CD4-positive, alpha-beta T cell treated with Interferon alpha-2 for 1 hour (primary cell): ENCODE results near the gene EPHB1.

Experiments
- DNase-seq, 2 donors: peaks; one replicate each; pipeline ENCODE4 v3.0.0-alpha.2; 2020 to 2022

Gene EPHB1

GRCh38 chr3:134852893-134853351, 57.9 kb downstream of the EPHB1 start:
- peak in 1 of 2 donors; percentile 44 for DNase-seq

DNA sequence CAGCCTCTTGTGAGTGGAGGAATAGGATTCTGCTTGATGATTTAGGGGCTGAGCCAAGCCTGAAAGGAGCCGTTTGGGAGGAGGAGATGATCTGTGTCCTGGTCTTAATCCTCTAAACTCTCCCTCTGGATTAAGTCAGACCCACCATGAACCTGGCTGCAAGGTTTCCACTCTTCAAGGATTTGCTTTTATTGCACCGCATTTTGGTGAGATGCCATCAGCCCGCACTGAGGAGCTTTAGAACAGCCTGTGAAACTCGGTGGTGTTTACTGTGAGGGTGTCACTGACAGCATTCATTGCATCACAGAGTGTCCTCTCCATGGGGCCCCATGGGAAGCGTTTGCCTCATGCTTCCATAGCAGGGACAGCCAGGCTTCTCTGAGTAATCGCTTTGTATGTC, 59.2 kb downstream of the EPHB1 start:
- DNase-seq, result no peak

- no peak for DNase-seq
Measured at GRCh38 chr3:134857356-134857755, 62.3 kb downstream of the EPHB1 start.

- no peak for DNase-seq
Measured at GRCh38 chr3:134857776-134858362, 62.8 kb downstream of the EPHB1 start.

DNA sequence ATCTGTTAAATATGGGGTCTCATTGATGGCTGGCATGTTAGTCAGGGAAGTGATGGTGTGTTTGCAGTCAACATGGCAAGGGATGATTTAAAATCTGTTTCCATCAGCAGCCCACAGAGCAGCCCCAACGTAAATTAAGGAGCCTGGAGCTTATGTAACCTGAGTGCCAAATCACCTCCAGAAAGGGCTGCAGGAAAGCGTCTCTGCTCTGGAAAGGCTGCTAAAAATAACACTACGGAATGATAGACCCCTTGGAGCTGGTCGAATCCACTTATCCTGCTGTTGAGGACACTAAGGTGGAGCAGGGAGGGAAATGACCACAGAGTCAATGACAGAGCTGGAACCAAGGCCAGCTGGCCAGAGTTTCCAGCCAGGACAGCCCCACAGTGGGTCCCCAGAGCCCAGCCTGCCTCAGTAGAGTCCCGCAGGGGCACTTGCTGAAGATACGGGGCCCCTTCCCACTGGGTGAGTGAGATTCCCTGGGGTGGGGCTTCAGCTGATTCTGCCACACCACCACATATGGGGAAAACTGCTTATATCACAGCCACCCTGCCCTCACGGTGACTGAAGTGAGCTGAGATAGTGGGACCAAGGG, 63.5 kb downstream of the EPHB1 start:
- DNase-seq, result no peak

GRCh38 chr3:134859341-134859740, 64.3 kb downstream of the EPHB1 start:
- no peak for DNase-seq

DNA sequence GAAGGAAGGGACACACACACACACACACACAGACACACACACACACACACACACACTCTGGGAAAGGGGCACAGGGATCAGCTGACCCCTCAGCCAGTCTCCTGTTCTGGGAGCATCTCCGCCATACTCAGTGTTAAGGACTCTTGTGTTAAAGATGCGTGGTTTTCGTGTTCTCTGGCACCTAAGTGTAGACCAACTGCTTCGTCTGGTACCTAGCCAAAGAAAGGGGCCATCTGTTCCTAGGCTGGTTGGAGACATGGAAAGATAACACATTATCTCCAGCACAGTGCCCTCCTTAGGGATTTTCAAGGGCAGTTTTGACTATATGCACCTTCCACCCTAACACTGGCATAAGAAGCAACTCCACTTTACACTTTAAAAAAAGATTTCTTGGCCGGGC, 65.1 kb downstream of the EPHB1 start:
- DNase-seq, result no peak

GRCh38 chr3:134863915-134864314, 68.9 kb downstream of the EPHB1 start:
- DNase-seq, result no peak

DNA sequence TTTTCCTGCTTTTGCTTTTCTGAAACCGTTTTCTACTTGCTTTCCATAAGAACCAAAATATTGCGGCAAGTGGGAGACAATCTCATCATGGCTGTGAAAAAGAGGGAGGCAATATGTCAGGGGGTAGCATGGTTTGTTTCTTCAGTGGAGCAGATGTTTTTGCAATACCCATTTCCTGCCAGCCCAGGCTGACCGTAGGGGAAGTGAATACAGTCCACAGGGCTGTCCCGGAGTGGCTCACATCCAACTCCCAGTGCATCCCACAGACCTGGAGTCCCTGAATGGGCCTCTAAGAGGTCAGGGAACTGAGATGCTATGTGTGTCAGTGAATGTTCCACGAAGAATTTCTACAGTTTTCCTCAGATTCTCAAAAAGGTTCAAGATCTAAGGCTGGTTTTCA, 69.6 kb downstream of the EPHB1 start:
- no peak for DNase-seq

- DNase-seq, result no peak
Measured at GRCh38 chr3:134867277-134867676, 72.2 kb downstream of the EPHB1 start.

GRCh38 chr3:134869153-134869726, 74.2 kb downstream of the EPHB1 start:
- DNase-seq, result no peak

GRCh38 chr3:134871818-134872217, 76.8 kb downstream of the EPHB1 start:
- no peak for DNase-seq

DNA sequence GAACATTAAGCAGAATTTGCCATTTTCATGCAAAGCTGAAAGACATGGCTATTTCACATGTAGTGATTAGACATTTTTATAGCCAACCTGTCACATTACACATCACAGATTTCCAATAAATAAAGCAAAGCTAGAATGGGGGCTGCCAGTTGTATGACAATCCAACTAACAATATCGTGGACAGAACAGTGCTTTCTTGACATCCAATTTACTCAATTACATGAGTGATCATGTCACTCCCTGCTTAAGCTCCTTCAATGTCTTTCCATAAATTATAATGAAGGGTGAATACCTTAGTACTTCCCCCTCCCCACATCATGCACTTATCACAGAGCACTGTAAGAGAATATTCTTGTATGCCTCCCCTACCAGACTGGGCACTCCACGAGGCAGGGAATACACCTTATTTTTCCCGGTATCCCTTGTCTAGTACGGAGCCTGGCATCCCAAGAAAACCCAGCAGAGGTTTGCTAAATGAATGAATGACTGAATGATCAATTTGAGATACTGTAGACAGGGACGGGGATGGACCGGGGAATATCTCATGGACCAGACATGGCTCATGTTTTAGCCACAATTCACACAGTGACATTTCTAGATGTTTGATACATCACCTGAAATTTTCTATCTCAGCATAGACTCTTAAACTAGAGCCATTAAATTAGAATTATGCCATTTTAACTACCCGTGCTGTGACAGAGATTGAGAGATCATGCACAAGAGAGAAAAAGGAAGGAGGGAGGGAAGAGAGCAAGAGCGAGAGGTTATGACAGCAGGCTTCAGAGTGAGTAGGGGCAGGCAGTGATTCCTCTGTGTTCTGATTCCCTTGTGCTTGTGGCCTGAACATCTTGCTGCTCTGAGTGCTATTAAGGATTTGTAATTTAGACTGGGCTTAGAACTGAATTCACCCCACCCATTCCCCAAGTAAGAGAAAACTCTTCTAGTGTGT, 77.7 kb downstream of the EPHB1 start:
- DNase-seq, result no peak

- DNase-seq, result no peak
Measured at GRCh38 chr3:134873789-134874188, 78.7 kb downstream of the EPHB1 start.

DNA sequence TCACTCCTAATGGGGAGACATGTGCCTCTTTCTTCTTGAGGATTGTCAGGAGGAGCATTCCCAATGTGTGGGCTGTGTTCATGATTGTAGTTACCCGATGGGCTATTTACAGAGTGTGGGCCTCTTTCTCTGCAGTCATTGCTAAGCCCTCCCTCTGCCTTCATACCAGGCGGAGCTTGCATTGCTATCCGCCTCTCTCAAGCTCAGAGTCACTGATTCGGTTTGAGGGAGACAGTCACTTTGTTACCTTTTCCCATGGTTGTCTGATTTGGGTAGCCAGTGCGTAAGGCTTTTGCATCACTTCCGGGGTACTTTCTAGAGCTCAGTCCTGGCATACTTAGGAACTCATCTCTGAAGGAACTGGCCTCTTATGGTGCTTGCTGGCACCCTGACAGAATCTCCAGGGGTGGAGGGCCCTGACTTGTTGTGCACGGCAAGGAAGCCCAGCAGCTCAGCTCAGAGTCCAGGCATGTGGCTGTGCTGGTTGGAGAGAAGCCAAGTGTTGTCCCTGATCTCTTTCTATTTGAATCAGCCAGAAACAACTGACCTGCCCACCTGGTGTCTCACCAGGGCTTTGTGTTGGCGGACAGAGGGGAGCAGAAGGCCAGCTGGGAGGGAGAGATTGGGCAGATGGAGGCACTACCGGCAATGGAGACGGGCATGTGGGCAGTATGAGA, 79.8 kb downstream of the EPHB1 start:
- no peak for DNase-seq

DNA sequence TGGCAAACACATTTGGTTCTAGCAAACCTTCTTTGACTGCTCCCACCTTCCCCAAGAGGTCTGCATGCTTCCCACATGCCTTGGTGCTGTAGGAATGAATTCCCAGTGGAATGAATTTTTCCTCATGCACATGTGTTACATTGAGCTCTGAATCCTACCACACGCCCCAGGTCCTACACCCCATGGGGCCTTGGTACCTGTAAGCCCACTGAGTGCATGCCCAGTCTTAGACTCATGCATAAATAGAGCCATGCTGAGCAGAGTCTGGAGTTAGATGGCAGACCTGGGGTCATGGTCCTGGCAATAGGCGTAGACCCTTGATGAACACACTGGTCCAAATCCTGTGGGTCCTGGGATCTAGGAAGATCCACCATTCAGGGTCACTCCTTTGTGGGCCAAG, 81.8 kb downstream of the EPHB1 start:
- DNase-seq, result no peak

- no peak for DNase-seq
Measured at GRCh38 chr3:134877788-134878187, 82.7 kb downstream of the EPHB1 start.

- DNase-seq, result no peak
Measured at GRCh38 chr3:134879990-134880389, 84.9 kb downstream of the EPHB1 start.

GRCh38 chr3:134880431-134880830, 85.4 kb downstream of the EPHB1 start:
- no peak for DNase-seq

DNA sequence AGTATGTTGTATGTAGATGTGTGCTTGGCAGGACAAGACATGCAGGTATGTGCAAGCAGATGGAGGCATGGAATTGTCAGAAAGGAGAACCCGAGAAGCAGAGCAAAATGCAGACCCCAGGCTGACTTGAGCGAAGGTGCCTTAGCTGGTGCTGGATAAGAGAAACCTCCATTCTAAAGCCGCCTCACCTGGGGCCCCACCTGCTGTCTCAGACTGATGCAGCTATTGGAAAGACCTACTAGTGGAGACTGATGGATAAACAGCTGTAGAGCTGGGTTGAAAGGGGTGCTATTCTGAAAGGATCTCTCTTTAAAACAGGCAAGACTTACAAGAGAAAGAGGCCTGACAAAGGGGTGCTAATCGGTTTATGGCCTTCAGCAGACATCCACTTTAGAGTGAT, 86.2 kb downstream of the EPHB1 start:
- no peak for DNase-seq

DNA sequence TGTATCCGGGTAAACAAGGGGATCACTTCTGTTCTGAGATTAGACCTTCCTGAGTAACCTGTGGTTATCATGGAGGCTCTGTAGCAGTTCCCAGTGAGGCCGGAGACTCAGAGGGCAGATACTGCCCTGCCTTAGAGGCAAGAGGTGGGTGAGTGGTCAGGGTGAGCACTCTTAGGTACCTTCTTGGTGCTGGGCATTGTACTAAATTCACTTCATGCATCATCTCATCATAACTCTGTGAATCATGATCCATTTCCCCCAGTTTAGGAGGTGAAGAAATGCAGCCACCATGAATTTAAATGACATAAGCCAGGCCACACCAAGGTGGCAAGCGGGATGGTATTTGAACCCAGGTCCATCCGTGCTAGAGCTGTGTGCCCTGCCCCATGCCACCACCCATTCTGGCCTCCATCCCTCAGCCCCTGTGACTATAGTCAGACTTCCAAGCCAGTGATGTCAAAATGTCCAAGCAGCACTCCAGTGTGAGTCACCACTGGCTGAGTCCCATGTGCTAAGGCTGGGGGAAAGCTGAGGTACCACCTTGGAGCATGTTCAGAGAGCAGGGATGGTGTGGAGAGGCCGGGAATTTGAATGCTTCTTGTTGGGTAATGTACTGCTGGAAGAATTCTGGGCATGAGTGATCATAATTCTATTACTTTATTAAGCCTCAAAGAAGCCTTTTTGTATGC, 88.8 kb downstream of the EPHB1 start:
- DNase-seq, result no peak

DNA sequence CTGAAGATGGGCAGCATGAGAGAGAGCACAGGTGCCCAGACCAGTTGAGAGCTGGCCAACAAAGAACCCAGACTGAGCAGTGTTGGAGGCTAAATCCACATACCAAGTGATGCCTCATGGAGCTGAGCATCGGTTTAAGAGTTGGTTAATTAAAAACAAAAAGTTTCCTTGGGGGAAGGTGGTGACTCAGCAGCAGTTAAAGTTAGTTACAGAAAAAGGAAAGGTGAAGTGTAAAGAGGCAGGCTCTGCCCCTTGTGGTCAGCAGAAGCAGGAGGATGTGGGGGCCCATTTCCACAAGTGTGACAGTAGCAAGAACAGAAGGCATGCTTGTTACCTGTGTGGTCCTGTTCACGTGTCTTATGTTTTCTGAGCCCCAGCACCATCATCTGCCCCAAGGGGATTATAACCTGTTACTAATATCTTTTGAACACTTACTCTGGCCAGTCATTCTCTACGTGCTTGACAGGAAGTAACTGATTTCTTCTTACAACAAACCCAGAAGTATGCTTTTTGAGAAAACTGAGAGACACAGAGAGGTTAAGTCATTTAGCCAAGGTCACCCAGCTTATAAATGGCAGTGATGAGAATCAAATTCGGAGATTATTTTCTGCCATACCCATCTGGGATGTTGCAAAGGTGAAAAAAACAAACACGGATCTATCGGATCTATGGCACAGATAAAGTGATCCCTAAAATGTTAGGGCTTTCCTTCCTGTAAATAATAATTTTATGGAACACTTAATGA, 91.0 kb downstream of the EPHB1 start:
- no peak for DNase-seq
